ENCODE data around the gene BCAR3.

The BCAR3 gene

DNA sequence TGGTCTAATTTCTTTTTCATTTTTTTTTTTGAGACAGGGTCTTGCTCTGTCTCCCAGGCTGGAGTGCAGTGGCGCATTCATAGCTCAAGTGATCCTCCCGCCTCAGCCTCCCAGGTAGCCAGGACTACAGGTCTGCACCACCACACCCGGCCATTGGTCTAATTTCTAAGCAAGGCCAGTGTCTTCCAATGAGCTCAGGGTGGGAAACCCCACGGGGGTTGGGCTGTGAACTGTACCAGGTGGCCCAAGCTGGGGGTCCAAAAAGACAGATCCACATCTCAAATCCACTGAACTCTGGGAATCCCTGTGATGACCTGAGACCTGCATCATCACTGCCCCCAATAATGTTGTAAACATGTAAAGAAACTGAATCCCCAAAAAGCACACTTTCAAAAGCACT is 79.5 kb downstream of the BCAR3 start:
- Histone ChIP-seq H3K79me2 (no peaks in the 10 kb centered on the region), H3K4me3 (ENCODE audit: low read depth, low read length) (no peak overlapping the region), H3K4me1 (peaks cover 3% of the 10 kb centered on the region), H2AFZ (no peak overlapping the region), H3K27ac (no peak overlapping the region), H3K36me3 (ENCODE audit: control insufficient read depth, insufficient read depth, low read length) (no peaks in the 10 kb centered on the region), H3K9ac (no peak overlapping the region), H3K4me2 (ENCODE audit: low read length) (no peak overlapping the region), H3K9me3 (ENCODE audit: control insufficient read depth, low read length) (no peaks in the 10 kb centered on the region), H3K27me3 (ENCODE audit: control insufficient read depth, insufficient read depth, low read length) (no peaks in the 10 kb centered on the region)
- TF ChIP-seq, protein P1, sequence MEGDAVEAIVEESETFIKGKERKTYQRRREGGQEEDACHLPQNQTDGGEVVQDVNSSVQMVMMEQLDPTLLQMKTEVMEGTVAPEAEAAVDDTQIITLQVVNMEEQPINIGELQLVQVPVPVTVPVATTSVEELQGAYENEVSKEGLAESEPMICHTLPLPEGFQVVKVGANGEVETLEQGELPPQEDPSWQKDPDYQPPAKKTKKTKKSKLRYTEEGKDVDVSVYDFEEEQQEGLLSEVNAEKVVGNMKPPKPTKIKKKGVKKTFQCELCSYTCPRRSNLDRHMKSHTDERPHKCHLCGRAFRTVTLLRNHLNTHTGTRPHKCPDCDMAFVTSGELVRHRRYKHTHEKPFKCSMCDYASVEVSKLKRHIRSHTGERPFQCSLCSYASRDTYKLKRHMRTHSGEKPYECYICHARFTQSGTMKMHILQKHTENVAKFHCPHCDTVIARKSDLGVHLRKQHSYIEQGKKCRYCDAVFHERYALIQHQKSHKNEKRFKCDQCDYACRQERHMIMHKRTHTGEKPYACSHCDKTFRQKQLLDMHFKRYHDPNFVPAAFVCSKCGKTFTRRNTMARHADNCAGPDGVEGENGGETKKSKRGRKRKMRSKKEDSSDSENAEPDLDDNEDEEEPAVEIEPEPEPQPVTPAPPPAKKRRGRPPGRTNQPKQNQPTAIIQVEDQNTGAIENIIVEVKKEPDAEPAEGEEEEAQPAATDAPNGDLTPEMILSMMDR (IDR thresholded peaks at IDR 0.05) = no peak

DNA sequence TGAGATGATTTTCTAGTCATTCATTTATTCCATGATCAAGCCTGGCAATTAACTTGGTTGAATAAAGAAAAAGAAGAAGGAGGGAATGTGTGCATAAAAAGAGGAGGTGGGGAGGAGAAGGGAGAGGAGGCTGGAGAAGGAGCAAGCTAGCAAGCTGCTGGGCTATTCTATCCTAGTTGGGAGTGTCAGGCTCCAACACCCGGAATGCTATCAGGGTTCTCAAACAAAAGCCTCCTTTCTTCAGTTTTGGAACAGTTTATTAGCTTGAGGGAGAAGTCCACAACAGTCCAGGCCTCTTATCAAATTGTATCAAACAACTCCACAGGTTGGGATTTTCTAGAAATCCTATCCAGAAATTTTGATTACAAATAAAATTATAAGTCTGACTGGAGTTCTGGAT is 80.0 kb downstream of the BCAR3 start:
- Histone ChIP-seq H3K4me2 (ENCODE audit: low read length) (no peak overlapping the region), H3K79me2 (no peaks in the 10 kb centered on the region), H3K4me1 (peaks cover 3% of the 10 kb centered on the region), H3K4me3 (ENCODE audit: low read depth, low read length) (no peak overlapping the region), H3K36me3 (ENCODE audit: control insufficient read depth, insufficient read depth, low read length) (no peaks in the 10 kb centered on the region), H3K9me3 (ENCODE audit: control insufficient read depth, low read length) (no peaks in the 10 kb centered on the region), H3K9ac (no peak overlapping the region), H3K27ac (no peak overlapping the region), H3K27me3 (ENCODE audit: control insufficient read depth, insufficient read depth, low read length) (no peaks in the 10 kb centered on the region), H2AFZ (no peak overlapping the region)
- TF ChIP-seq, protein P1 (IDR thresholded peaks at IDR 0.05) = no peak

DNA sequence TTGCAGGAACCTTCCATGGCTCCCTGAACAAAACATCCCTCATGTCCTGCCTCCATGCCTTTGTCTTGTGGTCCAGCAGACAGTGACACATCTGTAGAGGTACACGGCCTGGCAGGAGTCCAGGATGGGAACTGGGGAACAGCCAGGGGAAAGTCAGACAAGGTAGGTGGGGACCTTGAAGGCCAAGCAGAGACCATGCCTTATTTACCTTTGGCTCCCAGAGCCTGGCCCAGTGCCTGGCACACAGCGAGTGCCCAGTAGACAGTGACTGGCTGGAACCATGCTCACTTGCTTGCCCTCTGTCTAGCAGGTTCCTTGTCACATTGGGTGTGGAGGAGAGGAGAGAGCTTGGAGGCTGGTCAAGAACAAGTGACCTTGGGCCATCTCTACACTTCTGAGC is 81.0 kb downstream of the BCAR3 start:
- TF ChIP-seq, protein P1 (IDR thresholded peaks at IDR 0.05) = no peak

DNA sequence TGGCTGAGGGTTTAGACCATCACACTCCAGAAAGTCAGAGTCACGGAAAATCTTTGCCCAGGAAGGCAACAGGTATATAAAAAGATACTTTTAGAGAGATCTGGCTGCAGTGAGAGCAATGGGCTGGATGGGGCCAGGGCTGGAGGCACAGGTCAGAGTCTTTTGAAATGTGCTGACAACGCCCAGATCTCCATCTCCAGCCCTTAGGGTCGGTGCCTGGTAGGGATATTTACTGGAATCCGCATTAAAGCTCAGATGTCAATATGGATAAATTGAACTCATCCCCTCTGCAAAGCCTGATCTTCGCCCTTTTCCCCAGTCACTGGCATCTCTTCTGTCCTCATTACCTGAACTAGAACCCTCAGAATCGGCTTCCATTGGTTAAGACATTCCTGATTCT is 82.2 kb downstream of the BCAR3 start:
- Histone ChIP-seq H3K36me3 (ENCODE audit: control insufficient read depth, insufficient read depth, low read length) (no peaks in the 10 kb centered on the region), H3K27me3 (ENCODE audit: control insufficient read depth, insufficient read depth, low read length) (no peaks in the 10 kb centered on the region), H3K9me3 (ENCODE audit: control insufficient read depth, low read length) (no peaks in the 10 kb centered on the region), H3K9ac (no peak overlapping the region), H3K4me1 (peaks cover 3% of the 10 kb centered on the region), H3K27ac (no peak overlapping the region), H3K4me3 (ENCODE audit: low read depth, low read length) (no peak overlapping the region), H2AFZ (no peak overlapping the region), H3K4me2 (ENCODE audit: low read length) (no peak overlapping the region), H3K79me2 (no peaks in the 10 kb centered on the region)
- TF ChIP-seq, protein P1 (IDR thresholded peaks at IDR 0.05) = no peak

More for the DNA sequence above, 81.0 kb downstream of the BCAR3 start:
- no peaks in the 10 kb centered on the region for H3K36me3 ChIP-seq (ENCODE audit: control insufficient read depth, insufficient read depth, low read length)
- peaks cover 3% of the 10 kb centered on the region for H3K4me1 ChIP-seq
- H3K27me3 ChIP-seq (ENCODE audit: control insufficient read depth, insufficient read depth, low read length) = no peaks in the 10 kb centered on the region
- H3K27ac ChIP-seq = no peak overlapping the region
- H3K79me2 ChIP-seq = no peaks in the 10 kb centered on the region
- no peak overlapping the region for H3K4me2 ChIP-seq (ENCODE audit: low read length)
- H3K9ac ChIP-seq = no peak overlapping the region
- no peaks in the 10 kb centered on the region for H3K9me3 ChIP-seq (ENCODE audit: control insufficient read depth, low read length)
- H2AFZ ChIP-seq = no peak overlapping the region
- H3K4me3 ChIP-seq (ENCODE audit: low read depth, low read length) = no peak overlapping the region

DNA sequence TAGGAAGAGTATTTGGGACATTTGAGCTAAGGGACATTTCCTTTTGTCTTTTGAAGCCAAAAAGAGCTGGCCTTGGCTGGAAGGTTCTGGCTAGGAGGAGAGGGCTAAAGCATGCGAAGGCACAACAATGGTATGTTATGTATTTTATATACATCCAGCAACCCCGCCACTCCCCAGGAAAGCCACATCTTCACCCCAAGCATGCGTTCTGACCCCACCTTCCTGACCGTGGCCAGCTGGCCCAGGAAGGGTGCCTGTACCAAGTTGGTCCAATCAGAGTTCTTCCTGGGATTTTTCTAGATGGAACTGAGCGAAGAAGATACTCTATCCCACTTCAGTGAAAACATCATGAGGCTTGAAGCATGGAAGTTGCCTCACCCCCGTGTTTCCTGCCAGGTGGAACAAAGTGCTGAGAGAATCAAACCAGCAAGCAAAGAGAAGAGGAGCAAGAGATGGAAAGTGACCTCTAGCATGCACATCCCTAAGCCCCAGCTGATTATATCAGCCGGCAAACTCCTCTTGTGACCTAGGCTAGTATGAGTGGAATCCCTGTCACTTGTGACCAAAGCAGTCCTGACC is 82.7 kb downstream of the BCAR3 start:
- Histone ChIP-seq H3K4me1 (peaks cover 3% of the 10 kb centered on the region), H3K27ac (no peak overlapping the region)
- TF ChIP-seq, protein P1 (IDR thresholded peaks at IDR 0.05) = no peak

More for the DNA sequence above, 82.7 kb downstream of the BCAR3 start:
- Histone ChIP-seq H3K4me2 (ENCODE audit: low read length) (no peak overlapping the region), H3K36me3 (ENCODE audit: control insufficient read depth, insufficient read depth, low read length) (no peaks in the 10 kb centered on the region), H3K79me2 (no peaks in the 10 kb centered on the region), H3K9ac (no peak overlapping the region), H3K4me3 (ENCODE audit: low read depth, low read length) (no peak overlapping the region), H3K27me3 (ENCODE audit: control insufficient read depth, insufficient read depth, low read length) (no peaks in the 10 kb centered on the region), H3K9me3 (ENCODE audit: control insufficient read depth, low read length) (no peaks in the 10 kb centered on the region), H2AFZ (no peak overlapping the region)
